ENCODE data around the gene RAB5IF. TPM values are rescaled to one million over a fixed set of nuclear protein-coding genes. Genes with fewer than 3 reads are reported as not detected.

Gene RAB5IF
- total and polyA plus RNA-seq, 10 of the 15 experiments (the other 5 are each of a cell fraction or from before 2014, with no cell fraction given), result 19.4 to 246 (median 92.0) TPM

GRCh38 chr20:36574366-36575135 is 31.0 kb upstream of the RAB5IF start (continued):
- TF ChIP-seq TCF7 (IDR thresholded peaks at IDR 0.05; ENCODE audit: borderline replicate concordance), result no peak
- TF ChIP-seq ZNF687 (IDR thresholded peaks at IDR 0.05), result peak; percentile 34; the same call in 1 of the 2 replicates
- TF ChIP-seq MYB (IDR thresholded peaks at IDR 0.05; ENCODE audit: borderline replicate concordance, low read depth, low read length), result no peak
- TF ChIP-seq PRDM15 (CRISPR knock-in tag; IDR thresholded peaks at IDR 0.05), result no peak
- no peak for TF ChIP-seq SMC3 (IDR thresholded peaks at IDR 0.05; ENCODE audit: borderline replicate concordance, low read length)
- no peak for TF ChIP-seq CBX3 (IDR thresholded peaks at IDR 0.05; ENCODE audit: borderline replicate concordance, low read depth)
- TF ChIP-seq BHLHE40 (IDR thresholded peaks at IDR 0.05; ENCODE audit: borderline replicate concordance in 1 of 2, low read depth in 2 of 2, low read length in 1 of 2), result peak in 1 of 2 experiments; percentile 55; a peak in 2 of 4 replicates
- TF ChIP-seq CUX1 (IDR thresholded peaks at IDR 0.05; ENCODE audit: insufficient replicate concordance, low read depth, low read length), result no peak
- no peak for TF ChIP-seq YBX1 (IDR thresholded peaks at IDR 0.05)
- TF ChIP-seq EP300 (IDR thresholded peaks at IDR 0.05; ENCODE audit: borderline replicate concordance in 1 of 2, control insufficient read depth in 1 of 2, low read depth in 2 of 2, low read length in 2 of 2), result no peak
- TF ChIP-seq SREBF1 (IDR thresholded peaks at IDR 0.05; ENCODE audit: low read length), result no peak
- no peak for TF ChIP-seq DPF2 (IDR thresholded peaks at IDR 0.05)

Measured in GM12878 (cell line).